Fibroblast of lung (primary cell): ENCODE data around the gene DHRS4. TPM values are rescaled to one million over a fixed set of nuclear protein-coding genes. Genes with fewer than 3 reads are reported as not detected.
"Not testable (repeated sequence)": the region's sequence is repeated elsewhere in the genome, so short reads cannot be mapped to it uniquely, and the experiment has no call there.

Experiments used
- DNase-seq, 2 donors: peaks; one replicate each; pipeline versions ENCODE4 v3.0.0 to v3.0.0-alpha.2; 2010; ENCODE audit warnings: low read depth in 2 of 2
- H2AFZ ChIP-seq: 2 replicates; pipeline ENCODE4 v1.5.1; 2012; ENCODE audit warnings: low read length, control low read depth, inconsistent platforms
- H3K27ac ChIP-seq: 2 replicates; pipeline ENCODE4 v1.5.1; 2011; ENCODE audit warnings: low read length, control low read depth; ENCODE audit not compliant: insufficient read depth
- H3K27me3 ChIP-seq: 2 replicates; pipeline ENCODE4 v1.5.1; 2011; ENCODE audit warnings: mild to moderate bottlenecking, low read length; ENCODE audit not compliant: control insufficient read depth, insufficient read depth
- H3K36me3 ChIP-seq: 2 replicates; pipeline ENCODE4 v1.5.1; 2011; ENCODE audit warnings: low read length; ENCODE audit not compliant: control insufficient read depth, insufficient read depth
- H3K4me1 ChIP-seq: 2 replicates; pipeline ENCODE4 v1.5.1; 2011; ENCODE audit warnings: low read length; ENCODE audit not compliant: control insufficient read depth, insufficient read depth; ENCODE audit errors: extremely low read depth
- H3K4me2 ChIP-seq: 2 replicates; pipeline ENCODE4 v1.5.1; 2011; ENCODE audit warnings: low read length, control low read depth; ENCODE audit not compliant: insufficient read depth; ENCODE audit errors: extremely low read depth
- H3K4me3 ChIP-seq, 4 experiments: fragments of 200-600 bp in 1 of 4; sonication (generic) in 1 of 4; replicated peaks in 1 of 4; 2 replicates each; pipeline ENCODE4 v1.5.1; 2011 to 2016; ENCODE audit warnings: low read length in 4 of 4, low read depth in 3 of 4, mild to moderate bottlenecking in 3 of 4, control low read depth in 2 of 4, inconsistent platforms in 1 of 4, mixed read lengths in 1 of 4; ENCODE audit not compliant: insufficient read depth in 1 of 4; ENCODE audit errors: control extremely low read depth in 1 of 4
- H3K79me2 ChIP-seq: 2 replicates; pipeline ENCODE4 v1.5.1; 2012; ENCODE audit warnings: mild to moderate bottlenecking, low read length, inconsistent platforms; ENCODE audit not compliant: control insufficient read depth, insufficient read depth
- H3K9ac ChIP-seq: 2 replicates; pipeline ENCODE4 v1.5.1; 2011; ENCODE audit warnings: mild to moderate bottlenecking, low read length, control low read depth; ENCODE audit not compliant: insufficient read depth
- H3K9me3 ChIP-seq: 2 replicates; pipeline ENCODE4 v1.5.1; 2012; ENCODE audit warnings: low read depth, low read length; ENCODE audit not compliant: control insufficient read depth, insufficient read depth
- H4K20me1 ChIP-seq: 2 replicates; pipeline ENCODE4 v1.5.1; 2011; ENCODE audit warnings: low read length; ENCODE audit not compliant: control insufficient read depth, insufficient read depth; ENCODE audit errors: extremely low read depth
- CTCF ChIP-seq, 2 donors: IDR thresholded peaks in 1 of 2; conservative IDR thresholded peaks in 1 of 2; 1 replicate in 1 of 2; 2 replicates in 1 of 2; pipeline ENCODE4 v1.5.1; 2011 to 2012; ENCODE audit warnings: low read length in 2 of 2, control low read depth in 1 of 2, inconsistent platforms in 1 of 2, low read depth in 1 of 2, mild to moderate bottlenecking in 1 of 2
- EZH2 ChIP-seq: IDR thresholded peaks from 2 replicates; pipeline ENCODE4 v1.5.1; 2012; ENCODE audit warnings: low read length, control low read depth, mild to moderate bottlenecking; ENCODE audit errors: missing control alignments
- polyA plus RNA-seq, 2 donors: library from polyadenylated mRNA; depleted of rRNA in 1 of 2; stranded (reverse) in 1 of 2; unstranded in 1 of 2; fragments of >200 nt; gene quantifications; 2 replicates each; pipeline ENCODE4 v1.2.1, GENCODE V29; 2011 to 2012; ENCODE audit warnings: missing spikeins in 1 of 2
- total RNA-seq: library from RNA; depleted of rRNA; stranded (reverse); fragments of >200 nt; gene quantifications from 2 replicates; pipeline ENCODE4 v1.2.1, GENCODE V29; 2014

The DHRS4 gene
- total and polyA plus RNA-seq, 2 donors (not counting 1 experiment from before 2014, with no cell fraction given): 30.5 to 54.7 TPM

- Histone ChIP-seq H3K9me3 (no peaks in the 10 kb centered on the region), H3K4me1 (peaks cover 4% of the 10 kb centered on the region), H3K27me3 (no peaks in the 10 kb centered on the region), H3K79me2 (no peaks in the 10 kb centered on the region), H3K4me2 (no peak overlapping the region), H3K9ac (no peak overlapping the region), H3K4me3 (no peak overlapping the region), H3K27ac (no peak overlapping the region), H4K20me1 (no peaks in the 10 kb centered on the region), H3K36me3 (no peaks in the 10 kb centered on the region), H2AFZ (no peak overlapping the region)
- peak; percentile 85 to 91 for DNase-seq
- TF ChIP-seq EZH2: no peak
- no peak for TF ChIP-seq CTCF (conservative IDR thresholded peaks at IDR 0.05 in 1 of 2, IDR thresholded peaks at IDR 0.05 in 1 of 2; ENCODE audit: low read depth in 1 of 2, low read length in 2 of 2)
Measured at GRCh38 chr14:23984891-23985602, 31.5 kb downstream of the DHRS4 start.

- not testable (repeated sequence) for H4K20me1 ChIP-seq, H3K27ac ChIP-seq, H2AFZ ChIP-seq, H3K27me3 ChIP-seq, DNase-seq, H3K36me3 ChIP-seq, H3K79me2 ChIP-seq, H3K4me1 ChIP-seq, H3K9ac ChIP-seq, H3K9me3 ChIP-seq
- Histone ChIP-seq H3K4me3 (peak overlapping the region in 1 of 4 experiments; percentile 14), H3K4me2 (peak overlapping the region; percentile 51)
Measured at GRCh38 chr14:23988223-23988606, 34.6 kb downstream of the DHRS4 start.

- H3K4me1 ChIP-seq, H4K20me1 ChIP-seq, H3K9me3 ChIP-seq, H3K27ac ChIP-seq, H3K9ac ChIP-seq, H3K27me3 ChIP-seq, H3K36me3 ChIP-seq, H3K79me2 ChIP-seq: not testable (repeated sequence)
- Histone ChIP-seq H3K4me3 (peak within 1 kb of the TSS in 2 of 4 experiments; percentile 34 to 38), H2AFZ (peak within 1 kb of the TSS; percentile 47), H3K4me2 (peak within 1 kb of the TSS; percentile 59)
- peak; percentile 61 to 64 for DNase-seq
Measured at GRCh38 chr14:23988607-23989363, 35.2 kb downstream of the DHRS4 start, which contains the start of gene DHRS4L2. Gene DHRS4L2, plus strand, starts transcription at chr14:23988929. Its CDS starts 19 bp downstream, at chr14:23988948.

GRCh38 chr14:23989734-23990445, 36.3 kb downstream of the DHRS4 start:
- not testable (repeated sequence) for H3K9ac ChIP-seq, H3K79me2 ChIP-seq, H3K4me1 ChIP-seq, H4K20me1 ChIP-seq, H3K27ac ChIP-seq, H3K36me3 ChIP-seq, H3K4me3 ChIP-seq, H3K9me3 ChIP-seq, H2AFZ ChIP-seq, H3K27me3 ChIP-seq, DNase-seq, H3K4me2 ChIP-seq

GRCh38 chr14:23990961-23991360, 37.4 kb downstream of the DHRS4 start:
- not testable (repeated sequence) for H3K4me1 ChIP-seq, H3K4me3 ChIP-seq, H3K27ac ChIP-seq, H3K4me2 ChIP-seq, H3K9ac ChIP-seq, H2AFZ ChIP-seq, H3K9me3 ChIP-seq, H3K79me2 ChIP-seq, DNase-seq, H3K36me3 ChIP-seq, H4K20me1 ChIP-seq, H3K27me3 ChIP-seq
